GM03348 (cell line): ENCODE results near the gene DTNA.

Experiments used
- DNase-seq: peaks from one replicate; pipeline ENCODE4 v3.0.0; 2012; ENCODE audit warnings: low spot score

Gene DTNA

DNA sequence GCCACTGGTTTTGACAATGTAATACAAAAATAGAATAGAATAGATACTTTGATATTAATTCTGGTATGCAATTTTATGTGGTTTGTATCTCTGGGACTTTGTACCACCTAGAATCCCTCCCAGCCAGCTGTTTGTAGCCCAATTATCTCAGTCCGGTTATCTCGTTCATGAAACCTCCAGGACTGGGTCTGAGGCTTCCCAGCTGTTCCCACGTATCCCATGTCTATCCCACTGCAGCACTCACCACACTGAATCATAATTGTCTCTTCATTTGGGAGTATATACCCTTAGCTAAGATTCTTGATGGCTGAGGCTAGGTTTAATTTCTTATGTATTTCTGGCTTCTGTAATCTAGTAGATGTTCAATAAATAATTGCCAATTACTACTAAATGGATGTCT lies 226.7 kb downstream of the DTNA start:
- DNase-seq: no peak

- no peak for DNase-seq
Measured at GRCh38 chr18:34938090-34938489, 228.0 kb downstream of the DTNA start.
